ENCODE data around the gene MUC22. TPM values are rescaled to one million over a fixed set of nuclear protein-coding genes. Genes with fewer than 3 reads are reported as not detected.
"Not testable (repeated sequence)": the region's sequence is repeated elsewhere in the genome, so short reads cannot be mapped to it uniquely, and the experiment has no call there.

MUC22 gene
- total RNA-seq, 1 donor from 2014 or later = 0.05 TPM

DNA sequence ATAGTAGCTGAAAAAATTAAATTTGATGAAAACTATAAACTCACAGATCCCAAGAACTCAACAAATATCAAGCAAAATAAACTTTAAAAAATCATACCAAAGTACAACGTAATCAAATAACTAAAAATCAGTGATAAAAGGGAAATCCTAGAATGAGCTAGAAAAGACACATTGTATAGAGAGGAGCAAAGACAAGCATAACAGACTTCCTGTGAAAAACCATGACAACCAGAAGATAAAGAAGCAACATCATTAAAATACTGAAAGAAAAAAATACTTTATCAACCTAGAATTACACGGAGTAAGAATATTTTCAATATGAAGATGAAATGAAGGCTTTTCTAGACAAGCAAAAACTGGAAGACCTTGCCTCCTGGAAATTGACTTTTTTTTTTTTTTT, 9.8 kb downstream of the MUC22 start:
- H3K9ac ChIP-seq (ENCODE audit: low read length) = no peak overlapping the region
- no peaks in the 10 kb centered on the region for H4K20me1 ChIP-seq (ENCODE audit: insufficient read depth, low read length)
- Mint-ChIP-seq H3K9me3 (ENCODE audit: unreplicated experiment) (peaks cover 5% of the 10 kb centered on the region), H3K27ac (ENCODE audit: unreplicated experiment) (peak overlapping the region; percentile 34), H3K36me3 (ENCODE audit: low read depth, unreplicated experiment) (peaks cover 2% of the 10 kb centered on the region), H3K4me1 (ENCODE audit: low read depth, unreplicated experiment) (no peaks in the 10 kb centered on the region), H3K27me3 (ENCODE audit: low read depth, unreplicated experiment) (peaks cover 17% of the 10 kb centered on the region), H3K4me3 (ENCODE audit: unreplicated experiment) (no peak overlapping the region)
- H3K9me3 ChIP-seq (ENCODE audit: insufficient read depth, low read depth, low read length) = peaks cover 3% of the 10 kb centered on the region
- DNase-seq (ENCODE audit: low read depth) (no peak), FAIRE-seq (no peak)
- TF ChIP-seq, protein P1, sequence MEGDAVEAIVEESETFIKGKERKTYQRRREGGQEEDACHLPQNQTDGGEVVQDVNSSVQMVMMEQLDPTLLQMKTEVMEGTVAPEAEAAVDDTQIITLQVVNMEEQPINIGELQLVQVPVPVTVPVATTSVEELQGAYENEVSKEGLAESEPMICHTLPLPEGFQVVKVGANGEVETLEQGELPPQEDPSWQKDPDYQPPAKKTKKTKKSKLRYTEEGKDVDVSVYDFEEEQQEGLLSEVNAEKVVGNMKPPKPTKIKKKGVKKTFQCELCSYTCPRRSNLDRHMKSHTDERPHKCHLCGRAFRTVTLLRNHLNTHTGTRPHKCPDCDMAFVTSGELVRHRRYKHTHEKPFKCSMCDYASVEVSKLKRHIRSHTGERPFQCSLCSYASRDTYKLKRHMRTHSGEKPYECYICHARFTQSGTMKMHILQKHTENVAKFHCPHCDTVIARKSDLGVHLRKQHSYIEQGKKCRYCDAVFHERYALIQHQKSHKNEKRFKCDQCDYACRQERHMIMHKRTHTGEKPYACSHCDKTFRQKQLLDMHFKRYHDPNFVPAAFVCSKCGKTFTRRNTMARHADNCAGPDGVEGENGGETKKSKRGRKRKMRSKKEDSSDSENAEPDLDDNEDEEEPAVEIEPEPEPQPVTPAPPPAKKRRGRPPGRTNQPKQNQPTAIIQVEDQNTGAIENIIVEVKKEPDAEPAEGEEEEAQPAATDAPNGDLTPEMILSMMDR (IDR thresholded peaks at IDR 0.05; ENCODE audit: insufficient read depth, low read depth, low read length) = no peak
- TF ChIP-seq EZH2 (IDR thresholded peaks at IDR 0.05; ENCODE audit: insufficient read depth, low read length) = no peak
- no peak overlapping the region for H3K27ac ChIP-seq (ENCODE audit: low read depth, low read length)
- H3K27me3 ChIP-seq (ENCODE audit: insufficient read depth, low read length) = no peaks in the 10 kb centered on the region
- no peak overlapping the region for H2AFZ ChIP-seq (ENCODE audit: low read depth, low read length)
- no peaks in the 10 kb centered on the region for H3K36me3 ChIP-seq (ENCODE audit: insufficient read depth, low read length)
- H3K79me2 ChIP-seq (ENCODE audit: insufficient read depth, low read length) = no peaks in the 10 kb centered on the region
- no peaks in the 10 kb centered on the region for H3K4me1 ChIP-seq (ENCODE audit: insufficient read depth, low read length)
- H3K4me3 ChIP-seq (ENCODE audit: insufficient read depth, low read depth, low read length) = no peak overlapping the region
- H3K4me2 ChIP-seq (ENCODE audit: low read length) = no peak overlapping the region

DNA sequence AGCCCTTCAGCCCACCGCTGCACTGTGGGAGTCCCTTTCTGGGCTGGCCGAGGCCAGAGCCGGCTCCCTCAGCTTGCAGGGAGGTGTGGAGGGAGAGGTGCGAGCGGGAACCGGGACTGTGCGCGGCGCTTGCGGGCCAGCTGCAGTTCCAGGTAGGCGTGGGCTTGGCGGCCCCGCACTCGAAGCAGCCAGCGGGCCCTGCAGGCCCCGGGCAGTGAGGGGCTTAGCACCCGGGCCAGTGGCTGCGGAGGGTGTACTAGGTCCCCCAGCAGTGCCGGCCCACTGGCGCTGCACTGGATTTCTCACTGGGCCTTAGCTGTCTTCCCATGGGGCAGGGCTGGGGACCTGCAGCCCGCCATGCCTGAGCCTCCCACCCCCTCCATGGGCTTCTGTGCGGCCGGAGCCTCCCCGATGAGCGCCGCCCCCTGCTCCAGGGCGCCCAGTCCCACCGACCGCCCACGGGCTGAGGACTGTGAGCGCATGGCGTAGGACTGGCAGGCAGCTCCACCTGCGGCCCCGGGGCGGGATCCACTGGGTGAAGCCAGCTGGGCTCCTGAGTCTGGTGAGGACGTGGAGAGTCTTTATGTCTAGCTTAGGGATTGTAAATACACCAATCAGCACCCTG, 10.5 kb downstream of the MUC22 start:
- H4K20me1 ChIP-seq (ENCODE audit: insufficient read depth, low read length); H3K79me2 ChIP-seq (ENCODE audit: insufficient read depth, low read length); H3K4me3 Mint-ChIP-seq (ENCODE audit: unreplicated experiment); H3K4me1 ChIP-seq (ENCODE audit: insufficient read depth, low read length); H3K4me1 Mint-ChIP-seq (ENCODE audit: low read depth, unreplicated experiment); H3K9ac ChIP-seq (ENCODE audit: low read length); H3K27ac Mint-ChIP-seq (ENCODE audit: unreplicated experiment); H3K4me3 ChIP-seq (ENCODE audit: insufficient read depth, low read depth, low read length); FAIRE-seq; H3K36me3 ChIP-seq (ENCODE audit: insufficient read depth, low read length); H3K4me2 ChIP-seq (ENCODE audit: low read length); H2AFZ ChIP-seq (ENCODE audit: low read depth, low read length); H3K9me3 Mint-ChIP-seq (ENCODE audit: unreplicated experiment); H3K9me3 ChIP-seq (ENCODE audit: insufficient read depth, low read depth, low read length); H3K27me3 ChIP-seq (ENCODE audit: insufficient read depth, low read length); H3K36me3 Mint-ChIP-seq (ENCODE audit: low read depth, unreplicated experiment); DNase-seq (ENCODE audit: low read depth); H3K27ac ChIP-seq (ENCODE audit: low read depth, low read length): not testable (repeated sequence)
- H3K27me3 Mint-ChIP-seq (ENCODE audit: low read depth, unreplicated experiment) = peaks cover 20% of the 10 kb centered on the region

DNA sequence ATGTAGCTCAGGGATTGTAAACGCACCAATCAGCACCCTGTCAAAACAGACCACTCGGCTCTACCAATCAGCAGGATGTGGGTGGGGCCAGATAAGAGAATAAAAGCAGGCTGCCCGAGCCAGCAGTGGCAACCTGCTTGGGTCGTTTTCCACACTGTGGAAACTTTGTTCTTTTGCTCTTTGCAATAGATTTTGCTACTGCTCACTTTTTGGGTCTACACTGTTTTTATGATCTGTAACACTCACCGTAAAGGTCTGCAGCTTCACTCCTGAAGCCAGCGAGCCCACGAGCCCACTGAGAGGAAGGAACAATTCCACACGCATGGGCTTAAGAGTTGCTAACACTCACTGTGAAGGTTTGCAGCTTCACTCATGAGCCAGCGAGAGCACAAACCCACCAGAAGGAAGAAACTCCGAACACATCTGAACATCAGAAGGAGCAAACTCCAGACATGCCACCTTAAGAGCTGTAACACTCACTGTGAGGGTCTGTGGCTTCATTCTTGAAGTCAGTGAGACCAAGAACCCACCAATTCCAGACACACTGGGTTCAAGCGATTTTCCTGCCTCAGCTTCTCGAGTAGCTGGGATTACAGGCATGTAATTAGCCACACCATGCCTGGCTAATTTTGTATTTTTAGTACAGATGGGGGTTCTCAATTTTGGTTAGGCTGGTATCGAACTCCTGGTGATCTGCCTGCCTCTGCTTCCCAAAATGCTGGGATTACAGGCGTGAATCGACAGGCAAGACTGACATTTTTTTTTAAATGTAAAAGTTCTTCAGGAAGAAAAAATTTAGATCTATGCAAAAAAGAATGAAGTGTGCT, 11.6 kb downstream of the MUC22 start:
- not testable (repeated sequence) for H4K20me1 ChIP-seq (ENCODE audit: insufficient read depth, low read length); H3K36me3 Mint-ChIP-seq (ENCODE audit: low read depth, unreplicated experiment); H3K36me3 ChIP-seq (ENCODE audit: insufficient read depth, low read length); H3K27ac ChIP-seq (ENCODE audit: low read depth, low read length); H3K4me1 Mint-ChIP-seq (ENCODE audit: low read depth, unreplicated experiment); H3K27ac Mint-ChIP-seq (ENCODE audit: unreplicated experiment); H3K79me2 ChIP-seq (ENCODE audit: insufficient read depth, low read length); H3K4me1 ChIP-seq (ENCODE audit: insufficient read depth, low read length); H3K9me3 Mint-ChIP-seq (ENCODE audit: unreplicated experiment); H3K9ac ChIP-seq (ENCODE audit: low read length); H3K4me3 Mint-ChIP-seq (ENCODE audit: unreplicated experiment); H3K4me2 ChIP-seq (ENCODE audit: low read length); FAIRE-seq; H2AFZ ChIP-seq (ENCODE audit: low read depth, low read length); H3K27me3 ChIP-seq (ENCODE audit: insufficient read depth, low read length); DNase-seq (ENCODE audit: low read depth); H3K9me3 ChIP-seq (ENCODE audit: insufficient read depth, low read depth, low read length); H3K4me3 ChIP-seq (ENCODE audit: insufficient read depth, low read depth, low read length)
- H3K27me3 Mint-ChIP-seq (ENCODE audit: low read depth, unreplicated experiment) = peaks cover 24% of the 10 kb centered on the region
